ENCODE data around the gene MCEE. TPM values are rescaled to one million over a fixed set of nuclear protein-coding genes. Genes with fewer than 3 reads are reported as not detected.
A peak's percentile ranks its signal among the peaks of the same experiment; 100 is the strongest.

MCEE gene
- total and polyA plus RNA-seq, 2 experiments from 2014 or later: 32.8 to 51.1 TPM

DNA sequence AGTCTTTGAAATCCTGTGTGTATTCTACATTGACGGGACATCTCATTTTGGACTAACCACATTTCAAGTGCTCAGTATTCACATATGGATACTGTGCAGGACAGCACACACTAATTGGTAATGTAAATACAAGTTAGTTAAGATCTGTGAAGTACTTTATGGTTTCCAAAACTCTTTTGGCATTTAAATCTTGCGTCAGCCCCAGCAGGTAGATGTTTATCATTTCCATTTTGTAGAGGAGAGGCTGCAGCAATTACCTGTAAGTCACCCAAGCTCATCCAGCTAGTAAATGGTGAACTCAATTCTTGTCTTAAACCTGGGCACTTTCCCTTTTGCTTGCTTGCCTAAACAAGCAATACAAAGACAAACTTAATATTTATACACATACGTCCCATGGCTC, 63.2 kb downstream of the MCEE start:
- TF ChIP-seq CTCF (IDR thresholded peaks at IDR 0.05; ENCODE audit: low read depth, low read length): no peak
- Histone ChIP-seq H3K4me3 (no peak overlapping the region), H3K36me3 (no peaks in the 10 kb centered on the region), H3K9me3 (ENCODE audit: low read depth) (no peaks in the 10 kb centered on the region), H3K27ac (no peak overlapping the region), H3K4me1 (ENCODE audit: low read depth) (peaks cover 5% of the 10 kb centered on the region), H3K27me3 (no peaks in the 10 kb centered on the region)
- DNase-seq (ENCODE audit: low read depth in 1 of 2, low spot score in 1 of 2): no peak

DNA sequence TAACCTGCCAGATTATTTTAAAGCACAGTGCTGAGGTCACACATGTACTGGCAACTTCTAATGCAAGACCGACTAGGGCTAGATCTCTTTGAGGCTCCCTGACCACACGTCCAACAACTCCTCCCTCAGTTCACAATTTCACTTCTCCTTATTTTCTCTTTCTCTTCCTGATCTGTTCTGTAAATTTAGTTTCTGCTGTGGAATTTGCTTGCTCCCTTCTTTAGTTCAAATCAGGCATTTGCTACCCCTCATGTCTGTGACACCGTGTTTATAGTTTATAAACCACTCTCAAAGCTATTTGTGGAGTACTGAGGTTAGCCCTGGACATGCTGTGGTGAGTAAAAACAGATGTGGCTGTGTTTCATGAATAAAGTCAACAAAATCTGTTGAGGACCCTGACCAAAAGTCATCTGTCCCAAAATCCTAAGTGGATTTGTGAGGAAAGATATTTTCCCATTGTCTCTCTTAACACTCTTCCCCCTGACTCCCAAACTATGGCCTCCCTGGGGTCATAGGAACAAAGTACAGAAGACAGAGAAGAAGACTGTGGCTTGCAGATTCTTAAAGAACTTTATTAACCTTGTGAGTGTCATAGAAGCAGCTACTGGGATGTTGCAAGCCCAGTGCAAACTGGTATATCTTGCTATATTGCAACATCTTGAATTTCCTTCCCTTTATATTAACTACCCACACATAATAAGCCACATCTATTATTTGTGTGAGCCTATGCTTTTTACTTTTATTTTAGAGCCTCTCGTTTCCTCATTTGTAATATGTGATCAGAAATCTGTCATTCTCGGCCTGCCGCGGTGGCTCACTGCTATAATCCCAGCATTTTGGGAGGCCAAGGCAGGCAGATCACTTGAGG, 65.0 kb downstream of the MCEE start:
- TF ChIP-seq CTCF (IDR thresholded peaks at IDR 0.05; ENCODE audit: low read depth, low read length): no peak
- H3K4me3 ChIP-seq: no peak overlapping the region
- DNase-seq (ENCODE audit: low read depth in 1 of 2, low spot score in 1 of 2): peak in 1 of 2 donors; percentile 55
- H3K9me3 ChIP-seq (ENCODE audit: low read depth): no peaks in the 10 kb centered on the region
- H3K27me3 ChIP-seq: no peaks in the 10 kb centered on the region
- H3K27ac ChIP-seq: no peak overlapping the region
- H3K4me1 ChIP-seq (ENCODE audit: low read depth): peaks cover 5% of the 10 kb centered on the region
- H3K36me3 ChIP-seq: no peaks in the 10 kb centered on the region

DNA sequence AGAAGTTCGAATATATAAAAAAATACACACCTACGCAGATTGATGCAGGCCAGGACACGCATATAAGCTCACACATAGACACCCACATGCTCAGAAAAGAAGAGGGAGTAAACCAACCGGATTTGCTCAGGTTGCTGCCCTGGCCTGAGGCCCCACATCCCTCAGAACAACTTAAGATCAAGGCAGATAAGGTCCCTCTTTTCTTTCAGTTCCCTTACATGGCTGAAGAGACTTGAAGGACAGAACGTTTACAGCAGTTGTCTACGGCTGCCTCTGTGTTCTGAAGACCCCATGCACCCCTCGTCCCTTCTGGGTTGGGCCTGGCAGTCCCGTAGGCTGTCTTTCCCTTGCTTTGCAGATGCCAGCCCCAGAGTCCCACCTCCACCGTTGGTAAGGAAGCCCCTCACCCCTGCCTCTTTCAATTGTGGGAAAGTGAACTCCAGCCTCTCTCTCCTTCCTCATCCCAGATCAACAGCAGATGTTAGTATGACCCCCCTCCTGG, 65.9 kb downstream of the MCEE start:
- H3K36me3 ChIP-seq: no peaks in the 10 kb centered on the region
- TF ChIP-seq CTCF (IDR thresholded peaks at IDR 0.05; ENCODE audit: low read depth, low read length): no peak
- no peak overlapping the region for H3K27ac ChIP-seq
- H3K27me3 ChIP-seq: no peaks in the 10 kb centered on the region
- H3K9me3 ChIP-seq (ENCODE audit: low read depth): no peaks in the 10 kb centered on the region
- peaks cover under 1% of the 10 kb centered on the region for H3K4me1 ChIP-seq (ENCODE audit: low read depth)
- DNase-seq (ENCODE audit: low read depth in 1 of 2, low spot score in 1 of 2): no peak
- H3K4me3 ChIP-seq: no peak overlapping the region

DNA sequence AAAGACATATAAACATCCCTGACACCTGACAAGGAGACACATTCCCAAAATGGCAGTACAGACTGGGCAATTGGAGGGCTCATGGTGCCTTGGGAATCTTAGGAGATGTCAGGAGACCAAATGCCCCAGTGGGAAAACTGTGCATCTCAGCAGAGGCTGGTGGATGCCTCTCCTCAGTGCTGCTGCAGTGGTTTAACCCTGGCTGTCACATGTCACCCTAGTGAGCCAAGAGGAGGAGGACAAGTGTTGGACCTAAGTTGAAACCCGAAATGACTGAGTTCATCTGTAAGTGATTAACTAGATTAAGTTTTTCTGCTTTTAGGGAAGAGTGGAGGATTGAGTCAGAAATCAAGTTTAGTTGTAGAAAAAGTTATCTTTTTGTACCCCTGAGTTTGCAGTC, 66.8 kb downstream of the MCEE start:
- no peak overlapping the region for H3K4me3 ChIP-seq
- H3K27me3 ChIP-seq: no peaks in the 10 kb centered on the region
- H3K27ac ChIP-seq: no peak overlapping the region
- H3K36me3 ChIP-seq: no peaks in the 10 kb centered on the region
- no peaks in the 10 kb centered on the region for H3K4me1 ChIP-seq (ENCODE audit: low read depth)
- TF ChIP-seq CTCF (IDR thresholded peaks at IDR 0.05; ENCODE audit: low read depth, low read length): no peak
- DNase-seq (ENCODE audit: low read depth in 1 of 2, low spot score in 1 of 2): no peak
- H3K9me3 ChIP-seq (ENCODE audit: low read depth): no peaks in the 10 kb centered on the region

GRCh38 chr2:71060871-71061270, 69.2 kb downstream of the MCEE start:
- no peak for DNase-seq (ENCODE audit: low read depth in 1 of 2, low spot score in 1 of 2)
- Histone ChIP-seq H3K36me3 (no peaks in the 10 kb centered on the region), H3K27ac (no peak overlapping the region), H3K27me3 (no peaks in the 10 kb centered on the region), H3K9me3 (ENCODE audit: low read depth) (no peaks in the 10 kb centered on the region), H3K4me3 (no peak overlapping the region), H3K4me1 (ENCODE audit: low read depth) (no peaks in the 10 kb centered on the region)
- no peak for TF ChIP-seq CTCF (IDR thresholded peaks at IDR 0.05; ENCODE audit: low read depth, low read length)
